ENCODE measurements around the gene CDH16. TPM values are rescaled to one million over a fixed set of nuclear protein-coding genes. Genes with fewer than 3 reads are reported as not detected.
"Not testable (repeated sequence)": the region's sequence is repeated elsewhere in the genome, so short reads cannot be mapped to it uniquely, and the experiment has no call there.

The CDH16 gene
- total RNA-seq, 1 donor from 2014 or later, result not detected

- DNase-seq, result no peak
These were observed 46.8 kb downstream of the CDH16 start for GRCh38 chr16:66871840-66872239.

- DNase-seq, result not testable (repeated sequence)
These were observed 47.3 kb downstream of the CDH16 start for GRCh38 chr16:66871363-66871762.

GRCh38 chr16:66869424-66869823 is 49.3 kb downstream of the CDH16 start:
- DNase-seq, result no peak

- DNase-seq, result no peak
These were observed 55.0 kb downstream of the CDH16 start for GRCh38 chr16:66863707-66864106.

GRCh38 chr16:66862023-66862520 is 56.6 kb downstream of the CDH16 start:
- no peak for DNase-seq

GRCh38 chr16:66859397-66860068 is 59.2 kb downstream of the CDH16 start:
- DNase-seq, result no peak

GRCh38 chr16:66858740-66859396 is 59.8 kb downstream of the CDH16 start:
- no peak for DNase-seq

Other genes with a start within 250 kb of the CDH16 start
- 70.7 TPM for gene CMTM4, start 222.1 kb downstream of the CDH16 start, total RNA-seq
- 175 TPM for gene DYNC1LI2, start 167.3 kb downstream of the CDH16 start, total RNA-seq
- 0.31 TPM for gene TERB1, start 117.3 kb downstream of the CDH16 start, total RNA-seq
- 113 TPM for gene NAE1, start 87.9 kb downstream of the CDH16 start, total RNA-seq
- gene CA7, start 74.5 kb downstream of the CDH16 start, total RNA-seq, result not detected
- gene PDP2, start 38.4 kb downstream of the CDH16 start, total RNA-seq, result 9.2 TPM
- gene RRAD, start 6.7 kb upstream of the CDH16 start, total RNA-seq, result 0.94 TPM
- gene CIAO2B, start 15.5 kb upstream of the CDH16 start, total RNA-seq, result 80.5 TPM
- gene CES2, start 16.6 kb upstream of the CDH16 start, total RNA-seq, result 24.6 TPM
- gene CES3, start 42.4 kb upstream of the CDH16 start, total RNA-seq, result 0.78 TPM
- gene CES4A, start 69.7 kb upstream of the CDH16 start, total RNA-seq, result 15.4 TPM
- gene CBFB, start 110.3 kb upstream of the CDH16 start, total RNA-seq, result 65.4 TPM
- 19.8 TPM for gene PHAF1, start 191.1 kb upstream of the CDH16 start, total RNA-seq
- 1.2 TPM for gene B3GNT9, start 232.1 kb upstream of the CDH16 start, total RNA-seq
- gene TRADD, start 241.0 kb upstream of the CDH16 start, total RNA-seq, result 1.2 TPM
- 2.0 TPM for gene FBXL8, start 241.1 kb upstream of the CDH16 start, total RNA-seq
- 5.1 TPM for gene HSF4, start 245.9 kb upstream of the CDH16 start, total RNA-seq

Measured in occipital lobe (tissue), 2 donors.